Thymus (tissue), 11 donors: ENCODE results near the gene CAPRIN1. TPM values are rescaled to one million over a fixed set of nuclear protein-coding genes. Genes with fewer than 3 reads are reported as not detected.

Experiments
- DNase-seq, 9 donors: peaks; one replicate each; pipeline ENCODE4 v3.0.0-alpha.2; 2013; ENCODE audit warnings: low spot score in 9 of 9, low read depth in 6 of 9, missing footprints in 1 of 9
- H3K27ac ChIP-seq, 2 donors: one replicate each; pipeline ENCODE4 v1.5.1; 2013; ENCODE audit warnings: control low read depth in 1 of 2, low read depth in 1 of 2, low read length in 1 of 2, mild to moderate bottlenecking in 1 of 2, moderate library complexity in 1 of 2
- H3K27me3 ChIP-seq, 2 donors: one replicate each; pipeline ENCODE4 v1.5.1; 2013; ENCODE audit warnings: low read length in 1 of 2; ENCODE audit not compliant: control insufficient read depth in 2 of 2, insufficient read depth in 1 of 2
- H3K36me3 ChIP-seq, 2 donors: one replicate each; pipeline ENCODE4 v1.5.1; 2013; ENCODE audit warnings: low read length in 1 of 2, mild to moderate bottlenecking in 1 of 2, moderate library complexity in 1 of 2; ENCODE audit not compliant: control insufficient read depth in 2 of 2, insufficient read depth in 2 of 2
- H3K4me1 ChIP-seq, 2 donors: one replicate each; pipeline ENCODE4 v1.5.1; 2013; ENCODE audit warnings: low read length in 2 of 2; ENCODE audit not compliant: control insufficient read depth in 2 of 2, insufficient read depth in 2 of 2
- H3K4me3 ChIP-seq, 2 donors: one replicate each; pipeline ENCODE4 v1.5.1; 2013; ENCODE audit warnings: low read length in 2 of 2, control low read depth in 1 of 2, mild to moderate bottlenecking in 1 of 2
- H3K9me3 ChIP-seq, 2 donors: one replicate each; pipeline ENCODE4 v1.5.1; 2013; ENCODE audit warnings: low read length in 1 of 2, mild to moderate bottlenecking in 1 of 2; ENCODE audit not compliant: control insufficient read depth in 2 of 2, insufficient read depth in 1 of 2
- WGBS: extraction: QIAGEN DNeasy Blood & Tissue Kit; methylation state at CpG from one replicate; pipeline ENCODE4 v1.1.7; 2013; 5-methylcytosine and 5-hydroxymethylcytosine counted together
- polyA plus RNA-seq: library from polyadenylated mRNA; stranded (reverse); fragments of 200-250 nt; gene quantifications from one replicate; pipeline ENCODE4 v1.2.3, GENCODE V29; 2013
- total RNA-seq: library from RNA; stranded (reverse); fragments of 120-200 nt; gene quantifications from one replicate; pipeline ENCODE4 v1.2.4, GENCODE V29; 2013
- donor health status: healthy.

The CAPRIN1 gene
- total and polyA plus RNA-seq, 2 donors, result 98.1 to 135 TPM

DNA sequence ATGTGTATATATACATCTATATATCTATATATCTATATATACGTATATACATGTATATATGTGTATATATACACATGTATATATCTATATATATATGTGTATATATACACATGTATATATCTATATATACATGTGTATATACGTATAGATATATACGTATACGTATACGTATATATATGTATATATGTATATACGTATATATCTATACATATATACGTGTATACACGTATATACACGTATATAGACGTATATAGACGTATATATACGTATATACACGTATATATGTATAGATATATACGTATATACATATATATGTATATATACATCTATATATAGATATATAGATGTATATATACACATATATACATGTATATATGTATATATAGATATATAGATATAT is 25.1 kb upstream of the CAPRIN1 start:
- WGBS, result 96% methylated on average over 14 of the region's 14 CpGs

GRCh38 chr11:34027516-34028408 is 23.8 kb upstream of the CAPRIN1 start:
- H3K27me3 ChIP-seq, result no peaks in the 10 kb centered on the region
- H3K27ac ChIP-seq, result no peak overlapping the region
- DNase-seq, result no peak
- no peaks in the 10 kb centered on the region for H3K9me3 ChIP-seq
- H3K36me3 ChIP-seq, result no peaks in the 10 kb centered on the region
- H3K4me3 ChIP-seq, result no peak overlapping the region
- H3K4me1 ChIP-seq, result no peaks in the 10 kb centered on the region
- WGBS, result 94% methylated on average over 10 of the region's 10 CpGs

More for the DNA sequence above, 25.1 kb upstream of the CAPRIN1 start:
- no peaks in the 10 kb centered on the region for H3K9me3 ChIP-seq
- H3K27me3 ChIP-seq, result no peaks in the 10 kb centered on the region
- DNase-seq, result no peak
- no peak overlapping the region for H3K4me3 ChIP-seq
- H3K4me1 ChIP-seq, result no peaks in the 10 kb centered on the region
- H3K36me3 ChIP-seq, result no peaks in the 10 kb centered on the region
- H3K27ac ChIP-seq, result no peak overlapping the region

- Histone ChIP-seq H3K4me3 (no peak overlapping the region), H3K27me3 (no peaks in the 10 kb centered on the region), H3K27ac (no peak overlapping the region), H3K4me1 (no peaks in the 10 kb centered on the region), H3K36me3 (no peaks in the 10 kb centered on the region), H3K9me3 (no peaks in the 10 kb centered on the region)
- 86% methylated on average over 2 of the region's 2 CpGs for WGBS
- no peak for DNase-seq
Observed at GRCh38 chr11:34028425-34028824, 23.1 kb upstream of the CAPRIN1 start.

- Histone ChIP-seq H3K4me1 (no peaks in the 10 kb centered on the region), H3K36me3 (no peaks in the 10 kb centered on the region), H3K27ac (no peak overlapping the region), H3K4me3 (no peak overlapping the region), H3K9me3 (no peaks in the 10 kb centered on the region), H3K27me3 (no peaks in the 10 kb centered on the region)
- DNase-seq, result no peak
- WGBS, result 96% methylated on average over 4 of the region's 4 CpGs
Observed at GRCh38 chr11:34029176-34029575, 22.4 kb upstream of the CAPRIN1 start.

DNA sequence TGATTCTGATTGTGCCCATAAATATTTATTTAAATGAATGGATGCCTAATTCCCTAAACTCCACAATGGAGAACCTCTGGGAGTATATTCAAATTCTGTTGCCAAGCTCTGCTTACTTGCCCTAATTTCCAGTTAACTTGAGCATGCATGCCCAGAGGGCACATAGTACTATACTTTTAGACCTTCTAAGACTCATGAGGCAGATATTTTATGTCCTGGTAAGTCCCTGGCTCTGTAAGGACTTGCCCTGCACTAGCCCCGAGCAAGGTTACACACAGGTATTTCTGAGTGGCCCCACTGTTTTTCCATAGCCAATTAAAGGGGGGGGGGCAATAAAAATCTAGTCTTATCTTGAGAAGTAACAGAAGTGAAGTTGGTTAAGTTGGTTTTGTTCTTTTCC is 21.1 kb upstream of the CAPRIN1 start:
- H3K9me3 ChIP-seq, result no peaks in the 10 kb centered on the region
- no peaks in the 10 kb centered on the region for H3K36me3 ChIP-seq
- H3K27me3 ChIP-seq, result no peaks in the 10 kb centered on the region
- 93% methylated on average over 1 of the region's 1 CpG for WGBS
- no peak overlapping the region for H3K4me3 ChIP-seq
- no peaks in the 10 kb centered on the region for H3K4me1 ChIP-seq
- no peak overlapping the region for H3K27ac ChIP-seq
- DNase-seq, result no peak

GRCh38 chr11:34033399-34033798 is 18.1 kb upstream of the CAPRIN1 start:
- Histone ChIP-seq H3K27ac (no peak overlapping the region), H3K36me3 (no peaks in the 10 kb centered on the region), H3K27me3 (no peaks in the 10 kb centered on the region), H3K4me3 (no peak overlapping the region), H3K4me1 (no peaks in the 10 kb centered on the region), H3K9me3 (no peaks in the 10 kb centered on the region)
- no peak for DNase-seq
- 99% methylated on average over 2 of the region's 2 CpGs for WGBS

- Histone ChIP-seq H3K4me1 (no peaks in the 10 kb centered on the region), H3K9me3 (no peaks in the 10 kb centered on the region), H3K36me3 (no peaks in the 10 kb centered on the region), H3K4me3 (no peak overlapping the region), H3K27ac (no peak overlapping the region), H3K27me3 (no peaks in the 10 kb centered on the region)
- DNase-seq, result no peak
- 90% methylated on average over 6 of the region's 6 CpGs for WGBS
Observed at GRCh38 chr11:34034053-34034452, 17.5 kb upstream of the CAPRIN1 start.

DNA sequence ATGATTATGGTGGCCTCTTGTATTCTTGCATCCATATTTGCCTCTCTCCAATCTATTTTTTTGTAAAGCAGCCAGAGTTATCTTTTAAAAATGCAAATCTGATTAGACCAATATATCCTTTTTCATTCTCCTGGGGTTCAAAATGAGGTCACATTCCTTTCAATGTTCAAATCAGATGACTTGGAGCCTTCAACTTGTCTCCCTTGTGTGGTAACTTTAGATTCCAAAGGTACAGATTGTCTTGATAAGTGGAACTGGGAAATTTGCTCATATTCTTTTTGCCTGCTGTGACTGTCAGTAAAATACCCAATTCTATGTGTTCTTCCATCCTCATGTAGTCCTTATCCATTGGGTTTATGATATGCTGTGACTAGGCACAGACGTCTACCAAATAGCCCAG is 15.1 kb upstream of the CAPRIN1 start:
- no peak for DNase-seq
- 95% methylated on average over 1 of the region's 1 CpG for WGBS
- no peak overlapping the region for H3K27ac ChIP-seq

DNA sequence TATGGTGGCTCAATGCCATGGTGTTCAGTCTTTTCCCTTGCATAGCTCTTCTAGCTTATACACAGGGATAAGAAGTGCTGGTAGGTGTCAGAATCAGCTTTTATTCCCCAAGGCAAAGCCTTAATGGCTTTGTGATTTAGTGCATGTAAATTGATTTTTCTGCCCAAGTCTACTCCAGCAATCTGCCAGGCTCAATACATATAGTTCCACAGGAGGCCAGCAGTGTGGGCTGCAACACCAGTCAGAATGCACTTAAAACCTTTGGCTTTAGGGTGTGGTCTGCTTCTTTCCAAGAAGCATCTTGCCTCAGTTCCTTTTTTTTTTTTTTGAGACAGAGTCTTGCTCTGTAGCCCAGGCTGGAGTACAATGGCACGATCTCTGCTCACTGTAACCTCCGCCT is 14.5 kb upstream of the CAPRIN1 start:
- no peaks in the 10 kb centered on the region for H3K4me1 ChIP-seq
- no peak overlapping the region for H3K27ac ChIP-seq
- WGBS, result 98% methylated on average over 2 of the region's 2 CpGs
- no peak overlapping the region for H3K4me3 ChIP-seq
- DNase-seq, result no peak
- no peaks in the 10 kb centered on the region for H3K36me3 ChIP-seq
- no peaks in the 10 kb centered on the region for H3K9me3 ChIP-seq
- H3K27me3 ChIP-seq, result no peaks in the 10 kb centered on the region

More for the DNA sequence above, 15.1 kb upstream of the CAPRIN1 start:
- H3K4me3 ChIP-seq, result no peak overlapping the region
- H3K36me3 ChIP-seq, result no peaks in the 10 kb centered on the region
- no peaks in the 10 kb centered on the region for H3K4me1 ChIP-seq
- no peaks in the 10 kb centered on the region for H3K9me3 ChIP-seq
- no peaks in the 10 kb centered on the region for H3K27me3 ChIP-seq
